Nephron progenitor cell (in vitro differentiated cells): ENCODE data around the gene DLGAP5.

Experiments
- DNase-seq: peaks from one replicate; pipeline ENCODE4 v3.0.0; 2021
- H3K27ac Mint-ChIP-seq: 2 replicates; pipeline ENCODE4 v1.8.0; 2021; ENCODE audit warnings: mild to moderate bottlenecking, moderate library complexity, mixed read lengths
- H3K27me3 Mint-ChIP-seq: 2 replicates; pipeline ENCODE4 v1.8.0; 2021; ENCODE audit warnings: mild to moderate bottlenecking, low read depth, mixed read lengths; ENCODE audit not compliant: poor library complexity
- H3K36me3 Mint-ChIP-seq: 2 replicates; pipeline ENCODE4 v1.8.0; 2021; ENCODE audit warnings: low read depth, mixed read lengths
- H3K4me1 Mint-ChIP-seq: 2 replicates; pipeline ENCODE4 v1.8.0; 2021; ENCODE audit warnings: mixed read lengths
- H3K4me3 Mint-ChIP-seq: 2 replicates; pipeline ENCODE4 v1.8.0; 2021; ENCODE audit warnings: mild to moderate bottlenecking, moderate library complexity, mixed read lengths
- H3K9me3 Mint-ChIP-seq: 2 replicates; pipeline ENCODE4 v1.8.0; 2021; ENCODE audit warnings: mild to moderate bottlenecking, moderate library complexity, mixed read lengths
- TF ChIP-seq, protein P1 (sequence below): fragments of 200-600 bp; sonication (generic); IDR thresholded peaks from 2 replicates; pipeline ENCODE4 v1.5.0; 2021; ENCODE audit warnings: antibody characterized with exemption

DLGAP5 gene

DNA sequence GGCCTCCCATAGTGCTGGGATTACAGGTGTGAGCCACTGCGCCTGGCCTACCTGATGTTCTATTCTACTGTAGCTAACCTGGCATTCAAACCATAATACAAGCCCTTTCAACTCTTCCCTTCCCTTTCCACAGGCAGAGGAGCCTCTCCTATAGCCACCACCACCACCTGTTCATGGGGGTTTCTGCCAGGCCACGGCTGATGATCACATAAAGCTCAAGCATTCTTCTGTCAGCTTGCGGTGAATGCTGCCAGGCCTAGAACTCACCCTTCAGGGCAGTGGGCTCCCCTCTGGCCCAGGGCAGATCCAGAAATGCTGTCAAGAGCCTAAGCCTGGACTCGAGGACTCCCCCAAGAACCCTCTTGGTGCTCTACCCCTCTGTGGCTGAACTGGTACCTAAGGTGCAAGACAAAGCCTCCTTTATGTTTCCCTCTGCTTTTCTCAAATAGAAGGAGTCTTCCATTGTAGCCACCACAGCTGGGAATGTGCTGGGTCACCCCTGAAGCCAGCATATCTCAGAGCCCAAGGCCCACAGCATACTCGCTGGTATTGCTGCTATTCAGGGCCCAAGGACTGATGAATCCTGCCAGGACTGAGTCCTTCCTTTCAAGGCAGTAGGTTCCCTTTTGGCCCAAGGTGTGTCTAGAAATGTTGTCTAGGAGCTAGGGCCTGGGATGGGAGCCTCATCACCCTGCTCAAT is 3.4 kb upstream of the DLGAP5 start:
- TF ChIP-seq, protein P1, sequence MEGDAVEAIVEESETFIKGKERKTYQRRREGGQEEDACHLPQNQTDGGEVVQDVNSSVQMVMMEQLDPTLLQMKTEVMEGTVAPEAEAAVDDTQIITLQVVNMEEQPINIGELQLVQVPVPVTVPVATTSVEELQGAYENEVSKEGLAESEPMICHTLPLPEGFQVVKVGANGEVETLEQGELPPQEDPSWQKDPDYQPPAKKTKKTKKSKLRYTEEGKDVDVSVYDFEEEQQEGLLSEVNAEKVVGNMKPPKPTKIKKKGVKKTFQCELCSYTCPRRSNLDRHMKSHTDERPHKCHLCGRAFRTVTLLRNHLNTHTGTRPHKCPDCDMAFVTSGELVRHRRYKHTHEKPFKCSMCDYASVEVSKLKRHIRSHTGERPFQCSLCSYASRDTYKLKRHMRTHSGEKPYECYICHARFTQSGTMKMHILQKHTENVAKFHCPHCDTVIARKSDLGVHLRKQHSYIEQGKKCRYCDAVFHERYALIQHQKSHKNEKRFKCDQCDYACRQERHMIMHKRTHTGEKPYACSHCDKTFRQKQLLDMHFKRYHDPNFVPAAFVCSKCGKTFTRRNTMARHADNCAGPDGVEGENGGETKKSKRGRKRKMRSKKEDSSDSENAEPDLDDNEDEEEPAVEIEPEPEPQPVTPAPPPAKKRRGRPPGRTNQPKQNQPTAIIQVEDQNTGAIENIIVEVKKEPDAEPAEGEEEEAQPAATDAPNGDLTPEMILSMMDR = no peak
- Mint-ChIP-seq H3K27ac (peak overlapping the region; percentile 34), H3K9me3 (peaks cover 10% of the 10 kb centered on the region), H3K36me3 (peaks cover 6% of the 10 kb centered on the region), H3K4me3 (no peak overlapping the region), H3K27me3 (peaks cover 6% of the 10 kb centered on the region), H3K4me1 (peaks cover 10% of the 10 kb centered on the region)
- DNase-seq = no peak

DNA sequence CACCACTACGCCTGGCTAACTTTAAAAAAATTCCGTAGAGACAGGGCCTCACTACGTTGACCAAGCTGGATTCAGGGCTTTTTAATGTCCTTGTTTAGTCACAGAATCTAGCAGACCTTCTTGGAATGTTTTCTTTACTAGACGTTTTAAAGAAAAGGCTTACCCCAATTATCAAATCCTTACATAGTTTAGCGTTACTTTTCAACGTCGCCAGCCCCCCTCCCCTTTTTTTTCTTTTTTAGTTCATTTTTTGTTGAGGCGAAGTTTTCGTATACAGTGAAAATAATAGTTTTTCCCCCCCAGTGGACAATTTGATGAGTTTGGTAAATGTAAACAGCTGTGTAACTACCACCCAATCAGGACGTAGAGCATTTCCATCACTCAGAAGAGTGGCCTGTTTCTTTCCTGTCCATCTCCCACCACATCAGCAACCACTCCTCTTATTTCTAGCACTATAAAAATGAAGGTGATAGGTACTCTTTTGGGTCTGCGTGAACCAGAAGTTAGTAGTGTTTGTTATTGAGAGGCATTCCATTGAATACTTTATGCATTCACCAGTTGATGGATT is 753 bp upstream of the DLGAP5 start:
- peaks cover 2% of the 10 kb centered on the region for H3K27me3 Mint-ChIP-seq
- H3K9me3 Mint-ChIP-seq = peaks cover 10% of the 10 kb centered on the region
- peak overlapping the region; percentile 37 for H3K27ac Mint-ChIP-seq
- peaks cover 18% of the 10 kb centered on the region for H3K36me3 Mint-ChIP-seq
- DNase-seq = no peak
- TF ChIP-seq, protein P1 = no peak
- H3K4me1 Mint-ChIP-seq = peaks cover 22% of the 10 kb centered on the region
- peak overlapping the region; percentile 94 for H3K4me3 Mint-ChIP-seq

DNA sequence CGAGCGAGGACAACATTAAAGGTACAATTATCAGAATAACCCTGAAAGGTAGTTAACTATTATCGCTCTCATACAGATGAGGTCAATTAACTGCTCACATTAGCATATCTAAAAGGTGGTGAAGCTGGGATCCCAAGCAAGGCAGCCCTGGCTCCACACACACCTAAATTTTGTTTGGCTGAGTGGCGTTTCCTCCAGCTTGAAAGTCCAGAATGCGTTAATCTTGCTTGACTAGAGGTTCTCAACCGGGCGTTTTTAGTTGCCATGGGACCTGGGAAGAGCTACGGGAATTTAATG is 531 bp downstream of the DLGAP5 start:
- Mint-ChIP-seq H3K36me3 (peaks cover 29% of the 10 kb centered on the region), H3K4me3 (peak overlapping the region; percentile 94), H3K9me3 (peaks cover 10% of the 10 kb centered on the region), H3K4me1 (peaks cover 22% of the 10 kb centered on the region), H3K27ac (peak overlapping the region; percentile 93), H3K27me3 (peaks cover 2% of the 10 kb centered on the region)
- no peak for DNase-seq
- TF ChIP-seq, protein P1 = no peak

DNA sequence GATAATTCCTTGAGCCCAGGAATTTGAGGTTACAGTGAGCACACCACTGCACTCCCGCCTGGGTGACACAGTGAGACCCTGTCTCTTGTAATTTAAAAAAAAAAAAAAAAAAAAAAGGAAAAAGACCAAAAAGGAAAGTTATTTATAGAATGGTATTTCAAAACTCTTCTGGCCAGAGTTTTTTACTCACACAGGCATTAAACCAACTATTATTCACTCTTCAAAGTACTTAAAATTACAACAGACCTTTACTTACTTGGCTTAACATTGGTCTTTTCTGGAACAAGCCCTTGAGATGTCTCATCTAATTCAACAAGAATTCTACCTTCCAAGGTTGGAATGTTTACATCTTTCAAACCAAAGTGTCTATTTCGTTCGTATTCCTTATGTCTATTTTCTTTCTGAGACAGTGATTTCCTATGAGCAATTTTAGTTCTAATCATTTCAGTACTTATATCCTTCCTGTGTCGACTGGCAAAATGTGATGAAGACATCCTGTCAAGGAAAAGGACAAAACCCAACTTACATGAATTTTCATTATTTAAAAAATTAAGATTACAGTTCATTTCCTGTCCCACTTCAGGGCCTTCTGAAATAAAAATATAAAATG is 2.6 kb downstream of the DLGAP5 start:
- TF ChIP-seq, protein P1 = no peak
- Mint-ChIP-seq H3K27me3 (no peaks in the 10 kb centered on the region), H3K9me3 (peaks cover 10% of the 10 kb centered on the region), H3K36me3 (peaks cover 36% of the 10 kb centered on the region), H3K4me1 (peaks cover 22% of the 10 kb centered on the region), H3K27ac (no peak overlapping the region), H3K4me3 (peak overlapping the region; percentile 94)
- no peak for DNase-seq

DNA sequence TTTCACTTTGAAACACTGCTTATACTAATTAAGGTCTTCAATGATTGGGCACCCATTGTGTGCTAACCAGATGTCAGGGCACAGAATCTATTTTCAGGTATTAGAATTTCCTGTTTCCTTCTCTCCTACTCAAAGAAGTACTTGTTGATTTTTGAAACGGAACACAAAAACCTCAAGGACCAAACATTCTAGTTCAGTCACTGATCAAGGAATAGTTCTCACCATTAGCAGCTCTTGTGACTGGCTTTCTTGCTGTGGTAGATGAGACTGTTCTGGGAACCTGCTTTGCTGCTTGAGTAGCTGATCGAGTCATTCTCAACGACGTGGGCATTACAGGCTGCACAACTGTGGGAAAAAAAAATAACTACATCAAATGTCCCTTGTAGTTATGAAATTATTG is 11.0 kb downstream of the DLGAP5 start:
- H3K9me3 Mint-ChIP-seq = no peaks in the 10 kb centered on the region
- no peaks in the 10 kb centered on the region for H3K4me1 Mint-ChIP-seq

More for the DNA sequence above, 11.0 kb downstream of the DLGAP5 start:
- no peak overlapping the region for H3K4me3 Mint-ChIP-seq
- no peak overlapping the region for H3K27ac Mint-ChIP-seq
- TF ChIP-seq, protein P1 = no peak
- H3K27me3 Mint-ChIP-seq = no peaks in the 10 kb centered on the region
- DNase-seq = no peak
- H3K36me3 Mint-ChIP-seq = peaks cover 79% of the 10 kb centered on the region
